HG03432 (cell line): Measurements from ENCODE around the gene F11R.
"Not testable (repeated sequence)": the region's sequence is repeated elsewhere in the genome, so short reads cannot be mapped to it uniquely, and the experiment has no call there.

Source experiments
- ATAC-seq: cut with Tn5 transposase; IDR thresholded peaks from one replicate; pipeline ENCODE4 v1.9.1; 2021; ENCODE audit warnings: mild to moderate bottlenecking, moderate library complexity; ENCODE audit not compliant: unreplicated experiment

F11R gene

GRCh38 chr1:161016683-161017082 lies 4.3 kb downstream of the F11R start:
- not testable (repeated sequence) for ATAC-seq

- peak; percentile 94 for ATAC-seq
Observed at GRCh38 chr1:161013488-161014230, 7.3 kb downstream of the F11R start.

- no peak for ATAC-seq
Observed at GRCh38 chr1:161013131-161013487, 7.8 kb downstream of the F11R start.

GRCh38 chr1:161012420-161012819 lies 8.5 kb downstream of the F11R start:
- ATAC-seq, result no peak

- no peak for ATAC-seq
Observed at GRCh38 chr1:161009602-161010211, 11.2 kb downstream of the F11R start.

GRCh38 chr1:161008869-161009510 lies 12.0 kb downstream of the F11R start:
- no peak for ATAC-seq

GRCh38 chr1:161007369-161007768 lies 13.6 kb downstream of the F11R start:
- no peak for ATAC-seq

GRCh38 chr1:161006563-161006962 lies 14.4 kb downstream of the F11R start:
- no peak for ATAC-seq

- ATAC-seq, result no peak
Observed at GRCh38 chr1:161001525-161001924, 19.4 kb downstream of the F11R start.

- no peak for ATAC-seq
Observed at GRCh38 chr1:161000736-161001480, 20.0 kb downstream of the F11R start.

- no peak for ATAC-seq
Observed at GRCh38 chr1:160999376-160999775, 21.6 kb downstream of the F11R start.

- peak; percentile 60 for ATAC-seq
Observed at GRCh38 chr1:160997323-160998038, 23.5 kb downstream of the F11R start.

- no peak for ATAC-seq
Observed at GRCh38 chr1:160996178-160996577, 24.8 kb downstream of the F11R start.

- ATAC-seq, result no peak
Observed at GRCh38 chr1:160993544-160994193, 27.3 kb downstream of the F11R start.

GRCh38 chr1:160992036-160992435 lies 28.9 kb downstream of the F11R start:
- not testable (repeated sequence) for ATAC-seq

- ATAC-seq, result no peak
Observed at GRCh38 chr1:160987359-160988050, 33.4 kb downstream of the F11R start.

- ATAC-seq, result no peak
Observed at GRCh38 chr1:160985723-160986122, 35.2 kb downstream of the F11R start.

- ATAC-seq, result no peak
Observed at GRCh38 chr1:160981584-160982411, 39.2 kb downstream of the F11R start.

- ATAC-seq, result no peak
Observed at GRCh38 chr1:160979286-160979685, 41.7 kb downstream of the F11R start.
